Astrocyte of the cerebellum (primary cell): ENCODE results near the gene ARHGAP40.

Experiments used
- DNase-seq: peaks from one replicate; pipeline ENCODE4 v3.0.0-alpha.2; 2011; ENCODE audit warnings: low read depth
- H3K4me3 ChIP-seq: 2 replicates; pipeline ENCODE4 v1.5.1; 2011; ENCODE audit warnings: mild to moderate bottlenecking, low read depth, low read length, moderate library complexity
- CTCF ChIP-seq: IDR thresholded peaks from 2 replicates; pipeline ENCODE4 v1.5.1; 2012; ENCODE audit warnings: low read length, low read depth, moderate library complexity, mild to moderate bottlenecking; ENCODE audit errors: missing control alignments
- in situ Hi-C: cut with HindIII; loops from 2 replicates; pipeline ENCODE4 v1.10.0; 2017; ENCODE audit warnings: low sequenced_read_pairs

ARHGAP40 gene

GRCh38 chr20:38650010-38650409 is 48.4 kb downstream of the ARHGAP40 start:
- TF ChIP-seq CTCF: no peak
- H3K4me3 ChIP-seq: no peak overlapping the region
- DNase-seq: no peak
- in situ Hi-C loops: no loop called here

GRCh38 chr20:38651154-38651553 is 49.5 kb downstream of the ARHGAP40 start:
- in situ Hi-C loops: no loop called here
- DNase-seq: no peak
- no peak overlapping the region for H3K4me3 ChIP-seq
- TF ChIP-seq CTCF: no peak

GRCh38 chr20:38651562-38651961 is 50.0 kb downstream of the ARHGAP40 start:
- TF ChIP-seq CTCF: no peak
- in situ Hi-C loops: no loop called here
- no peak for DNase-seq
- H3K4me3 ChIP-seq: no peak overlapping the region

GRCh38 chr20:38652995-38653394 is 51.4 kb downstream of the ARHGAP40 start:
- H3K4me3 ChIP-seq: no peak overlapping the region
- TF ChIP-seq CTCF: no peak
- no peak for DNase-seq
- in situ Hi-C loops: no loop called here

- DNase-seq: no peak
- in situ Hi-C loops: no loop called here
Observed at GRCh38 chr20:38657390-38657789, 55.8 kb downstream of the ARHGAP40 start.

GRCh38 chr20:38658879-38659596 is 57.4 kb downstream of the ARHGAP40 start:
- no peak for DNase-seq
- peak; percentile 62 for TF ChIP-seq CTCF
- in situ Hi-C loops: no loop called here
- H3K4me3 ChIP-seq: no peak overlapping the region

More at GRCh38 chr20:38657390-38657789, 55.8 kb downstream of the ARHGAP40 start:
- TF ChIP-seq CTCF: no peak
- H3K4me3 ChIP-seq: no peak overlapping the region
